CD14-positive monocyte (primary cell): ENCODE measurements around the gene CAPSL. TPM values are rescaled to one million over a fixed set of nuclear protein-coding genes. Genes with fewer than 3 reads are reported as not detected.
"Not testable (repeated sequence)": the region's sequence is repeated elsewhere in the genome, so short reads cannot be mapped to it uniquely, and the experiment has no call there.

ENCODE experiments used
- DNase-seq, 3 donors: peaks; one replicate each; pipeline ENCODE4 v3.0.0-alpha.2; 2011 to 2022
- H2AFZ ChIP-seq: 2 replicates; pipeline ENCODE4 v1.6.0; 2012; ENCODE audit warnings: mild to moderate bottlenecking, low read depth, low read length, inconsistent platforms; ENCODE audit not compliant: insufficient read depth, poor library complexity, severe bottlenecking
- H3K27ac ChIP-seq, 2 donors: 1 replicate in 1 of 2; 2 replicates in 1 of 2; pipeline ENCODE4 v1.5.1; 2012 to 2013; ENCODE audit warnings: low read length in 2 of 2, control low read depth in 1 of 2, inconsistent platforms in 1 of 2, low read depth in 1 of 2, mild to moderate bottlenecking in 1 of 2
- H3K27me3 ChIP-seq, 2 donors: one replicate each; pipeline versions ENCODE4 v1.6.0 to v1.6.1; 2011 to 2013; ENCODE audit warnings: low read length in 2 of 2; ENCODE audit not compliant: control insufficient read depth in 2 of 2, insufficient read depth in 2 of 2
- H3K36me3 ChIP-seq, 2 donors: replicated peaks in 1 of 2; 1 replicate in 1 of 2; 2 replicates in 1 of 2; pipeline versions ENCODE4 v1.5.1 to v1.6.1; 2012 to 2013; ENCODE audit warnings: low read length in 2 of 2, control low read depth in 1 of 2, inconsistent platforms in 1 of 2, mild to moderate bottlenecking in 1 of 2; ENCODE audit not compliant: insufficient read depth in 2 of 2, control insufficient read depth in 1 of 2
- H3K4me1 ChIP-seq, 2 donors: 1 replicate in 1 of 2; 2 replicates in 1 of 2; pipeline versions ENCODE4 v1.5.1 to v1.6.1; 2012 to 2013; ENCODE audit warnings: low read length in 2 of 2, control low read depth in 1 of 2, inconsistent platforms in 1 of 2, mild to moderate bottlenecking in 1 of 2, moderate library complexity in 1 of 2; ENCODE audit not compliant: insufficient read depth in 2 of 2, control insufficient read depth in 1 of 2
- H3K4me2 ChIP-seq: replicated peaks from 2 replicates; pipeline ENCODE3; 2012; ENCODE audit warnings: low read length, moderate library complexity, mild to moderate bottlenecking; ENCODE audit not compliant: poor library complexity, severe bottlenecking; ENCODE audit errors: extremely low read depth
- H3K4me3 ChIP-seq, 3 experiments: fragments of 200-600 bp in 1 of 3; sonication (generic) in 1 of 3; replicated peaks in 1 of 3; 1 replicate in 2 of 3; 2 replicates in 1 of 3; pipeline ENCODE4 v1.5.1; 2011 to 2013; ENCODE audit warnings: low read length in 3 of 3, mild to moderate bottlenecking in 3 of 3, control low read depth in 2 of 3, low read depth in 2 of 3, inconsistent platforms in 1 of 3, moderate library complexity in 1 of 3
- H3K79me2 ChIP-seq: 2 replicates; pipeline ENCODE4 v1.6.0; 2012; ENCODE audit warnings: mild to moderate bottlenecking, control low read depth, inconsistent platforms, low read length, moderate library complexity; ENCODE audit not compliant: insufficient read depth
- H3K9ac ChIP-seq: 2 replicates; pipeline ENCODE4 v1.6.0; 2017; ENCODE audit warnings: low read length, mild to moderate bottlenecking; ENCODE audit not compliant: insufficient read depth, poor library complexity, severe bottlenecking
- H3K9me3 ChIP-seq, 2 donors: replicated peaks in 1 of 2; 1 replicate in 1 of 2; 2 replicates in 1 of 2; pipeline versions ENCODE4 v1.5.1 to v1.6.1; 2012 to 2013; ENCODE audit warnings: low read length in 2 of 2, control low read depth in 1 of 2; ENCODE audit not compliant: control insufficient read depth in 1 of 2, insufficient read depth in 1 of 2
- H4K20me1 ChIP-seq: 2 replicates; pipeline ENCODE4 v1.6.0; 2012; ENCODE audit warnings: mild to moderate bottlenecking, low read length, control low read depth, moderate library complexity; ENCODE audit not compliant: insufficient read depth
- H3K27ac Mint-ChIP-seq, 7 donors: one replicate each; pipeline ENCODE4 v1.8.0; 2020; ENCODE audit warnings: mild to moderate bottlenecking in 7 of 7, mixed read lengths in 7 of 7, moderate library complexity in 6 of 7, inconsistent platforms in 2 of 7
- H3K27me3 Mint-ChIP-seq, 3 donors: one replicate each; pipeline ENCODE4 v1.8.0; 2021 to 2022; ENCODE audit warnings: low read depth in 3 of 3, mild to moderate bottlenecking in 3 of 3, mixed read lengths in 3 of 3, moderate library complexity in 3 of 3, inconsistent platforms in 1 of 3
- H3K36me3 Mint-ChIP-seq, 2 donors: one replicate each; pipeline ENCODE4 v1.8.0; 2020; ENCODE audit warnings: mixed read lengths in 2 of 2, inconsistent platforms in 1 of 2, mild to moderate bottlenecking in 1 of 2
- H3K4me1 Mint-ChIP-seq: one replicate; pipeline ENCODE4 v1.8.0; 2020; ENCODE audit warnings: mild to moderate bottlenecking, mixed read lengths
- H3K4me3 Mint-ChIP-seq, 2 donors: one replicate each; pipeline ENCODE4 v1.8.0; 2020; ENCODE audit warnings: mild to moderate bottlenecking in 2 of 2, mixed read lengths in 2 of 2, moderate library complexity in 1 of 2
- H3K9me3 Mint-ChIP-seq, 7 donors: one replicate each; pipeline ENCODE4 v1.8.0; 2020 to 2022; ENCODE audit warnings: mixed read lengths in 7 of 7, mild to moderate bottlenecking in 6 of 7, moderate library complexity in 6 of 7, inconsistent platforms in 2 of 7
- CTCF ChIP-seq: fragments of 200-600 bp; IDR thresholded peaks from one replicate; pipeline ENCODE4 v1.8.0; 2022; ENCODE audit warnings: antibody characterized with exemption, mild to moderate bottlenecking
- WGBS: methylation state at CpG from one replicate; pipeline ENCODE4 v1.1.5; 2013; ENCODE audit warnings: missing lambda C conversion rate; ENCODE audit not compliant: insufficient coverage; 5-methylcytosine and 5-hydroxymethylcytosine counted together
- intact Hi-C, 2 donors: fragments of 100-400 bp; cut with micrococcal nuclease; formaldehyde crosslinking; loops; one replicate each; pipeline versions ENCODE4 v1.15.0 to v1.15.1; 2023
- polyA plus RNA-seq, 3 donors: library from polyadenylated mRNA; depleted of rRNA in 1 of 3; unstranded in 2 of 3; stranded (reverse) in 1 of 3; fragments of 300-500 nt in 2 of 3; fragments of >200 nt in 1 of 3; fragmentation: Illumina TruSeq in 2 of 3; gene quantifications; 1 replicate in 2 of 3; 2 replicates in 1 of 3; pipeline ENCODE4 v1.2.3, GENCODE V29; 2012 to 2021

Gene CAPSL
- polyA plus RNA-seq, 3 donors: not detected

DNA sequence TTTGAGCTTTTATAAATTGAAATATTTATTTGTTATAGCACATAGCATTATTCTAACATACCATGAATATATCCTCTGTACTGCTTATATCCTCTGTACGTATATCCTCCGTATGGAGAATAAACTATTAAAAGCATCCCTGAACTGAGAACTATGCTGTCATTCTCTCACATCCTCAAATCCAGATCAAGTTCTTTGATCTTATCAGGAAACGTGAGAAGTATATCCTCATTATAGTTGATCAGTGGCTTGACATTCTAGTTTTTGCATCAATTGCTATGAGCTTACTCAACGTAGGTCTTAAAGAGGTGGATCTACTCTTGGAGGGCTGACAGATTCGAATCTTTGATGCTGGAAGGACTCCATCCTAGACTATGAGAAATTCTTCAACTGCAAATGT, 44.3 kb downstream of the CAPSL start:
- Mint-ChIP-seq H3K9me3 (peaks cover 3 to 14% (median 8%) of the 10 kb centered on the region in 7 donors), H3K27ac (no peak overlapping the region), H3K4me3 (no peak overlapping the region), H3K36me3 (no peaks in the 10 kb centered on the region), H3K27me3 (peaks cover 0 to 2% (median 2%) of the 10 kb centered on the region in 3 donors), H3K4me1 (no peaks in the 10 kb centered on the region)
- Histone ChIP-seq H3K27ac (no peak overlapping the region), H3K9ac (no peak overlapping the region), H3K9me3 (no peaks in the 10 kb centered on the region), H3K4me1 (no peaks in the 10 kb centered on the region), H3K27me3 (no peaks in the 10 kb centered on the region), H3K4me2 (no peak overlapping the region), H3K36me3 (no peaks in the 10 kb centered on the region), H3K79me2 (no peaks in the 10 kb centered on the region), H4K20me1 (no peaks in the 10 kb centered on the region), H2AFZ (no peak overlapping the region), H3K4me3 (no peak overlapping the region)
- no CpG with 5 or more reads among the region's 5 CpGs for WGBS
- TF ChIP-seq CTCF: no peak
- intact Hi-C loops: no loop called here
- DNase-seq: no peak

DNA sequence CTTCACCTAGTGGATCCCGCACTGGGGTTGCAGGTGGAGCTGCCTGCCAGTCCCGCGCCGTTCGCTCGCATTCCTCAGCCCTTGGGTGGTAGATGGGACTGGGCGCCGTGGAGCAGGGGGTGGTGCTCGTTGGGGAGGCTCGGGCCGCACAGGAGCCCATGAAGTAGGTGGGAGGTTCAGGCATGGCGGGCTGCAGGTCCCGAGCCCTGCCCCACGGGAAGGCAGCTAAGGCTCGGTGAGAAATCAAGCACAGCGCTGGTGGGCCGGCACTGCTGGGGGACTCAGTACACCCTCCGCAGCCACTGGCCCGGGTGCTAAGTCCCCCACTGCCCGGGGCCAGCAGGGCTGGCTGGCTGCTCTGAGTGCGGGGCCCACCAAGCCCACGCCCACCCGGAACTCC, 45.6 kb downstream of the CAPSL start:
- H3K4me1 Mint-ChIP-seq, H3K27ac Mint-ChIP-seq, DNase-seq: not testable (repeated sequence)

More for the DNA sequence above, 45.6 kb downstream of the CAPSL start:
- H3K27ac ChIP-seq, H3K4me3 Mint-ChIP-seq, H3K27me3 Mint-ChIP-seq, H3K4me3 ChIP-seq, H3K27me3 ChIP-seq, H4K20me1 ChIP-seq, H2AFZ ChIP-seq, H3K9me3 ChIP-seq, H3K36me3 Mint-ChIP-seq, H3K79me2 ChIP-seq, H3K4me2 ChIP-seq, H3K9ac ChIP-seq, H3K36me3 ChIP-seq, H3K4me1 ChIP-seq, intact Hi-C loops: not testable (repeated sequence)
- H3K9me3 Mint-ChIP-seq: peaks cover 3 to 13% (median 8%) of the 10 kb centered on the region in 7 donors
- WGBS: 100% methylated on average over 4 of the region's 23 CpGs
